Activated naive CD4-positive, alpha-beta T cell treated with anti-CD3 and anti-CD28 coated beads, Interleukin-2, amount 10 ng/mL, durations not matched to agents 5 hours and 36 hours (primary cell): ENCODE measurements around the gene FAM174C. TPM values are rescaled to one million over a fixed set of nuclear protein-coding genes. Genes with fewer than 3 reads are reported as not detected.

Source experiments
- total RNA-seq, 2 experiments: library from RNA; stranded (reverse); gene quantifications; one replicate each; pipeline ENCODE4 v1.2.3, GENCODE V29; 2021

Gene FAM174C
- total RNA-seq = 10 to 100 TPM; 50.5 to 51.2 TPM

DNA sequence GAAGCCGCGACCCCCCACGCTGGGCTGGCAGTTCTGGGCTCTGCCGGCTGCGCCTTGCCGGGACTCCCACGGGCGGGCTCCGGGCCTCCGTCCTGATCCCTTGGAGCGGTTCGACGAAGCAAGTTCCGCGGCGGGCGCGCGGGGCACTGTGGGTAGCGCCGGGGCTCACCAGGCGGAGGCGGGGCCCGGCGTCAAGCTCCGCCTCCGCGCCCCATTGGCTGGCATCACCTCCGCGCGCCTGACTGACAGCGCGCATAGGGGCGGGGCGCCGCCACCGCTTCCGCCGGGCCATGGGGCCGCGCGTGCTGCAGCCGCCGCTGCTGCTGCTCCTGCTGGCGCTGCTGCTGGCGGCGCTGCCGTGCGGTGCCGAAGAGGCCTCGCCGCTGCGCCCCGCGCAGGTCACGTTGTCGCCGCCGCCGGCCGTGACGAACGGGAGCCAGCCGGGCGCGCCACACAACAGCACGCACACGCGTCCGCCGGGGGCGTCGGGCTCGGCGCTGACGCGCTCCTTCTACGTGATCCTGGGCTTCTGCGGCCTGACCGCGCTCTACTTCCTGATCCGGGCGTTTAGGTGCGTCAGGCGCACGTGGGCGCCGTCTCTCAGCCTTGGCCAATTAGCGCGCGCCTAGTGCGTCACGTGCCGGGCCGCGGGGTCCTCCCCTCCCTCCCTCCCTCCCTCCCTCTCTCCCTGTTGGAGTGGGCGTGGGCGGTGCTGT, at the start of gene FAM174C:
Gene FAM174C, plus strand, starts transcription at position 271 of the 716 bp plus-strand sequence. Its CDS starts 20 bp downstream, at position 291.

DNA sequence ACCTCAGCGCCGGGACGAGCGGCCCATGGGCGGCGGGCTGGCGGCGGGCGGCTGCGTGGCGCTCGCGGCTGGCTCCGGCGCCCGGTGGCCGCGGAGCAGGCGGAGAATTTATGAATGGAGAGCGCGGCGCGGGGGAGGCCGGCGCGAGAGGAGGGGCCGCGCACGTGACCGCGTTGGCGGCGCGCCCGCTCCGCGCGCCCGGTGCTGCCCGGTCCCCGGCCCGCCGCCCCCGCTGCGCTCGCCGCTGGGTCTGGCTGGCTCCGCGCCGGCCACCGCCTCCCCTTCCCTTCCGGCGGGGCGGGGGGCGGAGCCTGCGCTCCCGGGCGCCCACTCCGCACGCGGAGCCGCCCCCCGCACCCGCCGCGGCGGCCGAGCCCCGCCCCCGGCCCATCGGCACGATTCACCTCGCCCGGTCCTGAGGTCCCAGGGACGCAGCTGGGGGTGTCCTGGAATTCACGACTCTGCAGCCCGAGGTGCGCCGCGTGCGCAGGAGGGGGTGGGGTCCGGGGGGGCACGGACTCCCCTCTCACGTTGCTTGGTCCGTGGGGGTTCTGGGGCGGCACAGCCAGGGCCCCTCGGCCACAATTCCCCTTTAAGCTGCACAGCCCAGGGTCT, 37.5 kb upstream of the FAM174C start, which contains the start of gene CBARP:
Gene CBARP, minus strand, starts transcription at position 252 of the 615 bp plus-strand sequence. CDS start 1,905 bp downstream, outside the sequence.

DNA sequence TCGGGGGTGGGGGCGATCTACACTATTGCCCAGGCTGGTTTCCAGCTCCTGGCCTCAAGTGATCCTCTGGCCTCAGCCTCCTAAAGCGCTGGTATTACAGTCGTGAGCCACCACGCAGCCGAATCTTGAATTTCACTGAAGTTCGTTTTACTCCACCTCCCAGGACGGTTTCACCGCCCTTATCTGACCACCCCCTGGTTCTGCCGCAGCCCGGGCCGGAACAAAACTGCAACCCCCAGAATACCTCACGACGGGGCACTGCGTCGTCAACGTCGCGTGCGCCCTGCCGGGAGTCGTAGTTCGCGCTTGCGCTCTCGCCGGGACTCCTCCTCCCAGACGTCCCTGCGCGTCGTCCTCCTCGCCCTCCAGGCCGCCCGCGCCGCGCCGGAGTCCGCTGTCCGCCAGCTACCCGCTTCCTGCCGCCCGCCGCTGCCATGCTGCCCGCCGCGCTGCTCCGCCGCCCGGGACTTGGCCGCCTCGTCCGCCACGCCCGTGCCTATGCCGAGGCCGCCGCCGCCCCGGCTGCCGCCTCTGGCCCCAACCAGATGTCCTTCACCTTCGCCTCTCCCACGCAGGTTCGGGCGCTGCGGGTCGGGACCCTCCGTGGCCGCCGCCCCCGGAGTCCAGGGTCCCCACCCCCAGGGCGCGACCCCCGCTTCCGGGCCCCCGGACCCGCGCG, 33.8 kb upstream of the FAM174C start, which contains the start of gene ATP5F1D:
Gene ATP5F1D, plus strand, starts transcription at position 335 of the 679 bp plus-strand sequence. Its CDS starts 100 bp downstream, at position 435.

DNA sequence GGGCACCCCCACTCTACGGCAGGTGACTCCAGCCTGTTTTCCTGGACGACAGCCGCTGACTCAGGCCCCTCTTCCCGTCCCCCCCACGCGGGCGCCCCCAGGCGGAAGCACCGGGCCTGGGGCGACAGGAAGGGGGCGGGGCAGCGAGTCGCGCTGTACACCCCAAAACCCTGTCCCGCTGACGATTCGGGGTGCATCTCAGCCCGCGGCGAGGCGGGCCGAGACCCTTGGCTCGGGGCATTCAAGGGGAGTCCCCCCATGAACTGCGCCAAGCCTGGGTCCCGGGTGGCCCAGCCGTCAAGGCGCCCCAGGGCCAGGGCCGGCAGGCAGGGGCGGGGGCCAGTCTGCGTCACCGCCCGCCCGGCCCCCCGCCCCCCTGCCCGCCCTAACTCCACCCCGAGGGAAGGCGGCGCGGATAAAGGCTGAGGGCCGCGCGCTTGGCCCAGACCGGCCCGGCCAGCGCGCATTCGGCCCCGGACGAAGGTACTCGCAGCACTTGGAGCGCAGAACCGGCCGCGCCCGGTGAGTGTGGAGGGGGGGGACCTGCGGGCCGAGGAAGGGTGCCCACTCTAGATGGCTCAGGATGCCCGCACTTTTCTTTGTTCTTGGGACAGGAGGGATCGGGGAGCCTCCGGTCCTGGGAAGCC, 27.1 kb upstream of the FAM174C start, which contains the start of gene MIDN:
Gene MIDN, plus strand, starts transcription at position 445 of the 647 bp plus-strand sequence. CDS start 1,714 bp downstream, outside the sequence.

DNA sequence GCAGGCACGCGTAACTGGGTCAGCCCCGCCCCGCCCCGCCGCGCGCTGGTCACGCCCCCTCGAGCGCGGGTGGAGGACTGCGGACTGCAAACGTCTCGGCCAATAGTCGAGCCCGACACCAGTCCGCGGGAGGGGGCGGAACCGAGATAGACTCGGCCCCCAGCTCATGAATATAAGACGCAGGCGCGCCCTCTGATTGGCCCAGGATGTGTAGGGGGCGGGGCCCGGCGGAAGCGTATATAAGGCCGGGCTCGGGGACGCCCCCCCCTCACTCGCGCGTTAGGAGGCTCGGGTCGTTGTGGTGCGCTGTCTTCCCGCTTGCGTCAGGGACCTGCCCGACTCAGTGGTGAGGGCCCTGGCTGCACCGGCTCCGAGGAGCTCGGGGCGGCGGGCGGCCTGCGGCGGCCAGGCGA, 6.3 kb upstream of the FAM174C start, which contains the start of gene CIRBP:
Gene CIRBP, plus strand, starts transcription at position 268 of the 413 bp plus-strand sequence. CDS start 1,602 bp downstream, outside the sequence.

DNA sequence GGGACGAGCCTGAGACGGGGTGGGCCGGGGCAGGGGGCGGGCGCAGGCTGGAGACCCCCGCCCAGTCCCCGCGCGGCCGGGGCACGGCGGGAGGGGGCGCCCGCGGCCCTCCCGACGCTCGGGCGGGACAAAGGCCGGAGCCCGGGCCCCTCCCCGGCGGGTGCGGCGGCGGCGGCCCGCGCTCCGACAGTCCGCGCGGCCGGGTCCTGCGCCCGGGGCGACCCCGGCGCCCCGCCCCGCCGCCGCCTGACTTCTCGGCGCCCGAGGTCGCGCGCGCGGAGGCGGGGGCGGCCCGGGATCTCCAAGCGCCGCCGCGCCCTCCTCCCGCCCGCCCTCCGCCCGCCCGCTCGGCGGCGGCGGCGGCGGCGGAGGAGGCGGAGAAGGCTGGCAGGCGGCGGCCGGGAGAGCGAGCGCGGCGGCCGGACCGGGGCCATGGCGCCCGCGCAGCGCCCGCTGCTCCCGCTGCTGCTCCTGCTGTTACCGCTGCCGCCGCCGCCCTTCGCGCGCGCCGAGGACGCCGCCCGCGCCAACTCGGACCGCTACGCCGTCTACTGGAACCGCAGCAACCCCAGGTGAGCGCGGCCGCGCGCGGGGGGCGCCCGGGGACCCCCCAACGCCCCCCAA, 10.5 kb downstream of the FAM174C start, which contains the start of gene EFNA2:
Gene EFNA2, plus strand, starts transcription at position 137 of the 624 bp plus-strand sequence. Its CDS starts 296 bp downstream, at position 433.

Other genes with a start within 250 kb of the FAM174C start
- gene CNN2, start 248.9 kb upstream of the FAM174C start, total RNA-seq = 100 to 1,000 TPM; 504 to 515 TPM
- gene ABCA7, start 235.4 kb upstream of the FAM174C start, total RNA-seq = 100 to 1,000 TPM; 100 to 105 TPM
- gene ARHGAP45, start 208.4 kb upstream of the FAM174C start, total RNA-seq = 100 to 1,000 TPM; 537 to 556 TPM
- 100 to 1,000 TPM; 115 to 121 TPM for gene POLR2E, start 180.2 kb upstream of the FAM174C start, total RNA-seq
- 100 to 1,000 TPM; 163 to 168 TPM for gene GPX4, start 171.5 kb upstream of the FAM174C start, total RNA-seq
- 10 to 100 TPM; 95.4 to 95.8 TPM for gene SBNO2, start 101.3 kb upstream of the FAM174C start, total RNA-seq
- 10 to 100 TPM; 73.7 to 77.1 TPM for gene STK11, start 69.8 kb upstream of the FAM174C start, total RNA-seq
- under 1 TPM; 0.08 to 0.10 TPM for gene CBARP, start 37.5 kb upstream of the FAM174C start, total RNA-seq
- 100 to 1,000 TPM; 156 TPM for gene ATP5F1D, start 33.8 kb upstream of the FAM174C start, total RNA-seq
- gene MIDN, start 26.9 kb upstream of the FAM174C start, total RNA-seq = 10 to 100 TPM; 60.2 to 62.3 TPM
- gene CIRBP, start 6.2 kb upstream of the FAM174C start, total RNA-seq = 100 to 1,000 TPM; 220 to 233 TPM
- not detected for gene EFNA2, start 10.3 kb downstream of the FAM174C start, total RNA-seq
- 10 to 100 TPM; 88.7 to 89.9 TPM for gene NDUFS7, start 108.4 kb downstream of the FAM174C start, total RNA-seq
- gene GAMT, start 126.0 kb downstream of the FAM174C start, total RNA-seq = 10 to 100 TPM; 19.1 to 20.8 TPM
- 100 to 1,000 TPM; 185 to 188 TPM for gene DAZAP1, start 132.1 kb downstream of the FAM174C start, total RNA-seq
- gene RPS15, start 162.9 kb downstream of the FAM174C start, total RNA-seq = 1,000 to 10,000 TPM; 1,627 to 1,683 TPM
- under 1 TPM in 1 of 2 experiments, not detected in 1; 0.15 TPM for gene APC2, start 174.6 kb downstream of the FAM174C start, total RNA-seq
- gene C19orf25, start 203.7 kb downstream of the FAM174C start, total RNA-seq = 10 to 100 TPM; 33.2 to 35.7 TPM
- gene PCSK4, start 214.8 kb downstream of the FAM174C start, total RNA-seq = 1 to 10 TPM; 2.9 to 4.5 TPM
- 1 to 10 TPM; 1.5 to 1.6 TPM for gene REEP6, start 215.7 kb downstream of the FAM174C start, total RNA-seq
- gene ADAMTSL5, start 237.5 kb downstream of the FAM174C start, total RNA-seq = 1 to 10 TPM; 5.0 to 8.1 TPM
- gene PLK5, start 248.5 kb downstream of the FAM174C start, total RNA-seq = not detected